ENCODE results near the gene RICTOR.
"Not testable (repeated sequence)": the region's sequence is repeated elsewhere in the genome, so short reads cannot be mapped to it uniquely, and the experiment has no call there.

Gene RICTOR

GRCh38 chr5:39006650-39007049 is 67.5 kb downstream of the RICTOR start:
- no peak for DNase-seq (ENCODE audit: low read depth in 2 of 2)

GRCh38 chr5:39005566-39006232 is 68.5 kb downstream of the RICTOR start:
- no peak for DNase-seq (ENCODE audit: low read depth in 2 of 2)

DNA sequence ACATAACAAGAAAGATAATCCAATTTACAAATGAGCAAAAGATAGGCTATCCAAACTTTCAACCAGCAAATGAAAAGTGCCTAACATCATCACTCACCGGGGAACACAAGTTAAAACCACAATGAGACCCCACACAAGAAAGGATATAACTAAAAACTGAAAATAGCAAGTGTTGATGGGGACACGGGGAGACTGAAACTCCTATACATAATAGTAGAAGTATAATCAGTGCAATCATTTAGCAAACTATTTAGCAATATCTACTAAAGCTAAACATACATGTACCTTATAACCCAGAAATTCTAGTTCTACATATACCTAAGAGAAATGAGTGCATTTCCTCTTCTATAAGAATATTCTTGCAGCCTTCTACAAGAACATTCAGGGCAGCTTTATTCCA is 72.5 kb downstream of the RICTOR start:
- DNase-seq (ENCODE audit: low read depth in 2 of 2), result no peak

GRCh38 chr5:38999037-38999436 is 75.2 kb downstream of the RICTOR start:
- DNase-seq (ENCODE audit: low read depth in 2 of 2), result no peak

GRCh38 chr5:38997591-38997990 is 76.6 kb downstream of the RICTOR start:
- DNase-seq (ENCODE audit: low read depth in 2 of 2), result no peak

- no peak for DNase-seq (ENCODE audit: low read depth in 2 of 2)
These were observed 78.1 kb downstream of the RICTOR start for GRCh38 chr5:38996123-38996522.

DNA sequence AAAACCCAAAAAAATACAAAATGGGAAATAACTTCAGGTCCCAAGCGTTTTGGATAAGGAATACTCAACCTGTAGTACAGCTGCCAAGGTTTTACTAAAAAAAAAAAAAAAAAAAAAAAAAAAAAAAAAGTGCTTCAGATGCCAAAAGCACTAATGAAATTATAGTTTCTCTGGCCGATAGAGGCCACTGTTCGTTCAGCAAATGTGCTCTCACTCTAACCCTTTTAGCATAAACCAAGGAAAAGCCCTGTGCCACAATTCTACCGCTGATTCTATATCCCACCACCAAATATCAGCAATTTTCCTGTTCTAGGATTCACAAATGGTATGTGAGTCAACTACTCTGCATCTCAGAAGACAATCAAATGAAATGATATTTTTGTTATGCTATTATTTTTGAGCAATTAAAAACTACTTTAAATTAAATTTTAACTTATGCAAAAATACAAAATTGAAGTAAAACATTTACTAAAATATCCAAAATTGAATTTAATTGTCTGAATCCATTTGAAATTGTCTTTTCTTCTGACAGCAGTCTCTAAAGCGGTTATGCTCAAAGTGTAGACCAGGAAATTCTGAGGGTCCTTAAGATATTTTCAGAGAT is 79.8 kb downstream of the RICTOR start:
- DNase-seq (ENCODE audit: low read depth in 2 of 2), result peak in 1 of 2 donors; percentile 12

- not testable (repeated sequence) for DNase-seq (ENCODE audit: low read depth in 2 of 2)
These were observed 84.1 kb downstream of the RICTOR start for GRCh38 chr5:38989974-38990719.

GRCh38 chr5:38985909-38986452 is 88.2 kb downstream of the RICTOR start:
- DNase-seq (ENCODE audit: low read depth in 2 of 2), result no peak

GRCh38 chr5:38979535-38979934 is 94.7 kb downstream of the RICTOR start:
- no peak for DNase-seq (ENCODE audit: low read depth in 2 of 2)

DNA sequence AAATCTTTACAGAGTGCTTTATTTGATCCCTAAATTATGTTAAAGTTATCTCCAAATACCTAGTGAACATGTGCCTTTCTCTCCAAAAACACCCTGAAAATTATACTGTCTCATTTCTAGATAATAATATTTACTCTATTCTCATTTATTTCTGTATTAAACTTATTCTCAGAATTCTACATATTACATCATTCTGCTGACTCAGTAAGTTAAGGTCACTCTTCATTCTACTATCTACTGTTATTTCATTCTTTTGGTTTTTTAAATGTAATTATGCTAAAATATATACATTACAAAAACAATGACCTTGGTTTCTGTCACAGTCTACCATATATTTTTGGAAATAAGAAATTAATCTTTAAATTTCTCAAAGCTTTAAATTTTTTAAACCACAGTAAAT is 96.2 kb downstream of the RICTOR start:
- no peak for DNase-seq (ENCODE audit: low read depth in 2 of 2)

GRCh38 chr5:38968665-38969064 is 105.5 kb downstream of the RICTOR start:
- no peak for DNase-seq (ENCODE audit: low read depth in 2 of 2)

DNA sequence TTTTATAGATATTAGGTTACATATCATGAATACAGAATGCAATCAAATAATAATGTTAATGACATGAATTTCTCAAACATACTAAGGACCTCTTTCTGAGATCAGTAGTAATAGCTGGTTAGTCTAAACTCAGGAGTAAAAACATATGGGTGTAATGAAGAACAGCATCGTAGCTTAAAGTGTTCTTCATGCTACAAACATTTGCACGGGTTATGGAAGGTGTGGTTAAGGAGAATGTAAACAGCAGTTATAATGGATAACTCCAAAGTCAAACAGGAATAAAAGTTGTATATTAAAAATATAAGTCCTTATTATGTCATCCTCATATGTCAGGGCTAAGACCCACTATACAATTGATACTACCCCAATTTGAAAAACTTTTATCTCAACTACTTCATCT is 112.5 kb downstream of the RICTOR start:
- DNase-seq (ENCODE audit: low read depth in 2 of 2), result no peak

GRCh38 chr5:38953426-38954012 is 120.7 kb downstream of the RICTOR start:
- no peak for DNase-seq (ENCODE audit: low read depth in 2 of 2)

DNA sequence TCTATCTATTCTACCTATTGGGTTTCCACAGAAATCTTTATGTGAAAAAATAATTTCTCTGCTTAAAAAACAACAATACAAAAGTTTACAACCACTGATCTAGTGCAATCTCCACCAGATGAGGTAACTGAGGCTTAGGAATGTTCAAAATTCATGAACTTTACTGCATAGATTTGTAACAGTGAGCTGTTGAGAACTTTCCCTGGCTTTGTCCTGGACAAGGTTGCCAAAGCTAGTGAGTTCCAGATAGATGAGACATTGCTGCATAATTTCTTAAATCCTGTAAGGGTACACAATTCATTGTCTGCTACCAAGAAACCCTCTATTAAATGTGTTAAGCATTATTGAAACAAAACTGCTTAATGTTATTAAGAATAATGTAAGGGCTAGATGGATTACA is 125.7 kb downstream of the RICTOR start:
- no peak for DNase-seq (ENCODE audit: low read depth in 2 of 2)

DNA sequence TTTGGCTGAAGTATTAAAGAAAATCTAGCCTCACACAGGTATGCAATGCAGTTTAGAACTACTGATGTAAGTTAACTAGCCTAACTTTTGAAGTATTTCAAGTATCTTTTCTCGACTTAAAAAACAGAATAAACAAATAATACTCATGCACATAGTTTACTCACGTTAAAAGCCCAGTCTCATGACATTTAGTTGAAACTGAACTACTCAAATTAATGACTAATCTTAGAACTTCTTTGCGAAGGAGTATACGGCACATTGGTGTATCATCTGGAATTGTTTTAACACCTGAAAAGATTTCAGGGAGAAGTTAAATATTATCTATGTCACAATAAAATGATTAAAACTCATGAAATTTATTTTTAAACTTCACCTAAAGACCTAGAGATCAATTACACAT is 129.9 kb downstream of the RICTOR start:
- no peak for DNase-seq (ENCODE audit: low read depth in 2 of 2)

DNA sequence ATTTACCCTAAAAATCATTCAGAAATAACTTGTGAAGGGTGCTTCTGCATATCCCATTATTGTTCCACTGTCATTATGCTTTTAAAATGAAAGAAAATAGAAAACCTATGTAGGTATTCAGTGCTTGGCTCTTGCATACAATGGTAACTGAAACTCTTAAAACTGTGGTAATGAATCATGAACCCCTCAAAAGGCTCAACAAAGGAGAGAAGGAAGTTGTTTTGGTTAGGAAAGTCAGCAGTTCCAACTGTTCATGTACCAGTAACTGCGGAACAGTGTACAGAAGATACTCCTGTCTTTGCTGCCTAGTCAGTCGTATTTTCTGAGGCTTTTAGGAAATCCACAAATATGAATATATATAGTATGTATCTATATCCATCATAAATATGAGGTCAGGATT is 132.3 kb downstream of the RICTOR start:
- no peak for DNase-seq (ENCODE audit: low read depth in 2 of 2)

DNA sequence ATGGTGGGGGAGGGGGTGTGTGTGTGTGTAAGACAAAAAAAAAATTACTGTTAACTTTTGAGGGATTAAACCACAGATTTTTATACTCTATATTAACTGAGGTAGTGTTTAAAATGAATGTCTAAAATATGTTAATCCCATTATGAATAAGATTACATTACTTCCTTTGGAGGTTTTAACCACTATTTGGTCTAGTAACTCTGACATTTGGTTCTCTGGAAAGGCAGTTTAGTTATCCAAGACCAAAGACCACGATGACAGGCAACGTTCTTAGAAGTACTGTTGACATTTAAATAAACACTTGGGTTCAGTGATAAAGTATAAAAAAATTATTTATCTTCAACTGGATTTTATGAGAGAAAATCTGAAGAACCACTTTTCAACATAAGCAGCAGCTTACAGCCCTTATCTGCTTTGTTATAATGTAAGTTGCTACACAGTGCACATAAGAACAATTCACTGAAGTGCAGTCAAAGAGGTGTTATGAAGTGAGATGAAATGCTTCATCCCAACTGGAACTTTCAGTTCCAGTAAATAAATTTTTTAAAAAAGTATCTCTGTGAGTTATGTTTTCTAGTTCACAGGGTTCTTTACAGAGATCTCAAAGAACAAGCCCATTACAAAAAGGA is 133.9 kb downstream of the RICTOR start:
- no peak for DNase-seq (ENCODE audit: low read depth in 2 of 2)

- DNase-seq (ENCODE audit: low read depth in 2 of 2), result no peak
These were observed 135.2 kb downstream of the RICTOR start for GRCh38 chr5:38938973-38939372.

DNA sequence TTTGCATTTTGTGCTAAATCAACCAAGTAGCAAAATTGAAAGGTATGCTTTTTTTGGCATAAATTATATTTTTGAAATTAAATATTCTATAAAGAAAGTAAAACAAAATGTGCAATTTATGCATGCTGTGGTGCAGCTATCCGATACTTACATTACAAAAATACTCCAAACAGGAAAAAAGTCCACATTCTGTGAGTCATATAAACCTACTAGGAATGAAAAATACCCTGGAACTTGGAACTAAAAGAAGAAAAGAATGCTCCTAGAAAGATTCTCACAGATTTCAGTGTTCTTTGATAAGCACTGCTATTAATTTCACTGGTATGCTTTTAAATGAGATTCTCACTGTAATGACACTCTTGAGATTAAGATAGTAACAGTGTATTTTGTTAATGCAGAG is 135.8 kb downstream of the RICTOR start:
- no peak for DNase-seq (ENCODE audit: low read depth in 2 of 2)

- no peak for DNase-seq (ENCODE audit: low read depth in 2 of 2)
These were observed 137.9 kb downstream of the RICTOR start for GRCh38 chr5:38936269-38936668.

- no peak for DNase-seq (ENCODE audit: low read depth in 2 of 2)
These were observed 138.8 kb downstream of the RICTOR start for GRCh38 chr5:38935437-38935836.

Measured in activated CD4-positive, alpha-beta T cell treated with anti-CD3 and anti-CD28 coated beads for 24 hours (primary cell).